ENCODE measurements around the gene SCD5. TPM values are rescaled to one million over a fixed set of nuclear protein-coding genes. Genes with fewer than 3 reads are reported as not detected.

Gene SCD5
- total RNA-seq: 33.1 and 35.6 TPM in 2 replicates

DNA sequence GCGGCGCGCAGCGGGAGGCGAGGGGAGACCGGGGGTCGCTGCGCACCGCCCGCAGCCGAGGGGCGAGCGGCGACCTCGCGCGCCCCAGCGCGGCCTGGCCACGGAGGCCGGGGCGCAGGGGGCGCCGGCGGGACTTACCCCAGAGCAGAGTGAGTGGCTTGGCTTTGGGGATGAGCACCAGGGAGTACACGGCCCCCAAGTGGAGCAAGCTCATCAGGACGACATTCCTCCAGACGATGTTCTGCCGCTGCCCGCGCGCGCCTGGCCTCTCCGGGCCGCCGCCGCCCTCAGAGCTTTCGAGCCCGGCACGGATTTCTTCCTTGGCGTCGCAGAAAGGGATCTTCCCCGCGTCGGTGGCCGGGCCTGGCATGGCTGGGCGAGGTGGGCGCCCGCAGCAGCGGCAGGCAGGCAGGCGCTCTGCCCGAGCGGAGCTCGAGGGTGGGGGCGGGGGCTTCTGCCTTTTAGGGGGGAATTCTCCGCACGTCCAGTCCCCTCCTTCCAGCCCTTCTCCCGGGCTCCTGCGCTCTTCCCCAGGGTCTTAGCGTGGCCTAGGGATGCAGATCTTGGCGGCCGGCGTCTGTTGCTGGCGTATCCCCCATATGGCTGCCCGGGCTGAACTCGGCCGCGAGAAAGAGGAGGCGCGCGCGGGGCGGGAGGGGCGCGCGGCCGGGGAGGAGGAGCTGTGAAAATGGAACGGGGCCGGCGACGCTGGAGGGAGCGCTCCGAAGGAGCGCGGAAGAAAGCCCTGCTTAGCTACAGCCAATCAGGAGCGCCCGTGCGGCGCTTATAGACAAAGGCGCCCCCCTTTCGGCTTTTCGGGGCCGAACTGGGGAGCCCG, at the start of gene SCD5:
Gene SCD5 (minus strand): TSS at position 629 of the 838 bp plus-strand sequence. CDS start 259 bp downstream, at position 370.

Other genes with a start within 250 kb of the SCD5 start
- 3.2 TPM in 2 replicates for gene TMEM150C, start 236.8 kb downstream of the SCD5 start, total RNA-seq
- gene SEC31A, start 92.4 kb upstream of the SCD5 start, total RNA-seq: 224 and 243 TPM in 2 replicates
- gene THAP9, start 101.9 kb upstream of the SCD5 start, total RNA-seq: 5.6 and 7.8 TPM in 2 replicates
- gene LIN54, start 212.0 kb upstream of the SCD5 start, total RNA-seq: 8.8 and 14.0 TPM in 2 replicates
- 97.7 and 106 TPM in 2 replicates for gene COPS4, start 236.4 kb upstream of the SCD5 start, total RNA-seq

Measured in epithelial cell of umbilical artery (primary cell).